Measurements from ENCODE around the gene SRRD.

Gene SRRD, protein sequence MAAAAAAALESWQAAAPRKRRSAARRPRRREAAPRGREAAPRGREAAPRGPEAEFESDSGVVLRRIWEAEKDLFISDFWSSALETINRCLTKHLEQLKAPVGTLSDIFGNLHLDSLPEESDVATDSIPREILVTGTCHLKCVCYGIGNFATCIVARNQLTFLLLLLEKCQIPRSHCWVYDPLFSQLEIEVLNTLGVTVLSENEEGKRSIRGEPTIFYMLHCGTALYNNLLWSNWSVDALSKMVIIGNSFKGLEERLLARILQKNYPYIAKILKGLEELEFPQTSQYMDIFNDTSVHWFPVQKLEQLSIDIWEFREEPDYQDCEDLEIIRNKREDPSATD

GRCh38 chr22:26483439-26484359 is at the start of gene SRRD, which contains the start of gene HPS4:
TSS of gene SRRD (plus strand) at chr22:26483877. CDS start at chr22:26483891, 14 bp downstream.
TSS of gene HPS4 (minus strand) at chr22:26483783. CDS start at chr22:26481762, 2,021 bp downstream.
- DNase-seq: peak; percentile 95

- DNase-seq: no peak
Observed at GRCh38 chr22:26435327-26436093, 48.2 kb upstream of the SRRD start.

DNA sequence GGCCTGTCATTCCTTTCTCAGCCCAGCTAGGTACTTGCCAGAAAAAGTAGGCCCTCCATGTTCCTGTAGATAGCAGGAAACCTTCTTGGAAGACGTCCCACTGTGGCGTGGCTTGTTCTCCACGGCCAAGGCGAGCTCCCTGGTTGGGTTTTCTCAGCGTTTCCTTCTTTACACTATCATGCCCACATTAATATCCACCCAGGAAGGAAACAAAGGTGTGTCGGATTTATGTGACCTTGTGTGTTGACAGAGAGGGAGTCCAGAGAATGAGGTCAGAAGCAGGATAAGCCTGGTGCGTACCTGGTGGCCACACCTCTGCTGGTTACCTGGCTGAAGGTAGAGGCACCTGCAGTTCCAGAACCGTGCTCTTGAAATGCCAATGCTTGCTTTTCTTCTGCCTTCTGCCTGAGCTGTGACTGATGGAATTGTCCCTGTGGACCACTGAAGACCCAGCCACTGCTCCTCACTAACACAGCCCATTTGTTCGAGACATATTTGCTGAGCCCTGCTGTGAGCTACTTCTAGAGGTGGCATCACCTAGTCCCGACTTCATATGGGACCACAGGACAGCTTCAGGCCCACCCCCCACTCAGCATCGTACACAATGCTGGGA is 46.7 kb upstream of the SRRD start:
- no peak for DNase-seq

DNA sequence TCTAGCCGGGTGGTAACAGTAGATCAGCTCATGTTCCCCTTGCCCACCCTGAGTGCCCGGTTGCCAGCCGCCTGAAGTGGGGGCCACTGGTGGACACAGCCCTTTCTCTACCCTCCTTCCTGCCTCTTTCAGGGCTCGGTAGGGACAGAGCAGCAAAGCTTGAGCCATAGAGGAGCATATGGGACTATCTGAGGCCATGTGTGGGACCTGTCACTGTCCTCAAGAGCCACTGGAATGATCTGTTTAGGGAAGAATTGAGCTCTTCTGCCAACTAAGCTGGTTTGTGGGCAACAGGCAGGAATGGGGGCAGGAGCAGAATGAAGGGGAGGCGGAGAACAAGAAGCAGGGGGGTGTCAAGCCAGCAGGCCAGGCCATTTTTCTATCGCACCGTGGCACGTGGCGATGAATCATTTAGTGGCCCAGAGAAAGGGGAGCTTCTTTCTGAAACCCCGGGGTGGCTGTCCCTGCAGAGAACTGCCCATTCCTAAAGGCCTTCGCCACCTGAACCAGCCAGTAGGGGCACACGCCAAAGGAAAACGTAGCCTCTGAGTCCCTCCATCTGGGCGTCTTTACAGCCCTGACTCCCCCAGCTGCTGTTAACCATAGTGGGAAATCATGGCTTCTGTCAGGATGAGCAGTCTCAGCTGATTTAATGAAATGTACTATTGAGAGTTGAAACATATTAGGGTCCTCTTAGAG is 45.8 kb upstream of the SRRD start:
- no peak for DNase-seq

DNA sequence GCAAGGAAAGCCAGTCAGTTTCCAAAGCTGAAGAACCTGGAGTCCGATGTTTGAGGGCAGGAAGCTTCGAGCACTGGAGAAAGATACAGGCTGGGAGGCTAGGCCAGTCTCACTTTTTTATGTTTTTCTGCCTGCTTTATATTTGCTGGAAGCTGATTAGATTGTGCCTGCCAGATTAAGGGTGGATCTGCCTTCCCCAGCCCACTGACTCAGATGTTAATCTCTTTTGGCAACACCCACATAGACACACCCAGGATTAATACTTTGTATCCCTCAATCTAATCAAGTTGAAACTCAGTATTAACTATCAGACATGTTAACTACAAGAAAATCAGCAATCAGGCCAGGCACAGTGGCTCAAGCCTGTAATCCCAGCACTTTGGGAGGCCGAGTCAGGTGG is 44.9 kb upstream of the SRRD start:
- DNase-seq: peak; percentile 23

- DNase-seq: no peak
Observed at GRCh38 chr22:26439559-26439958, 44.1 kb upstream of the SRRD start.

GRCh38 chr22:26442086-26442756 is 41.5 kb upstream of the SRRD start:
- no peak for DNase-seq

GRCh38 chr22:26443901-26444690 is 39.6 kb upstream of the SRRD start:
- no peak for DNase-seq

DNA sequence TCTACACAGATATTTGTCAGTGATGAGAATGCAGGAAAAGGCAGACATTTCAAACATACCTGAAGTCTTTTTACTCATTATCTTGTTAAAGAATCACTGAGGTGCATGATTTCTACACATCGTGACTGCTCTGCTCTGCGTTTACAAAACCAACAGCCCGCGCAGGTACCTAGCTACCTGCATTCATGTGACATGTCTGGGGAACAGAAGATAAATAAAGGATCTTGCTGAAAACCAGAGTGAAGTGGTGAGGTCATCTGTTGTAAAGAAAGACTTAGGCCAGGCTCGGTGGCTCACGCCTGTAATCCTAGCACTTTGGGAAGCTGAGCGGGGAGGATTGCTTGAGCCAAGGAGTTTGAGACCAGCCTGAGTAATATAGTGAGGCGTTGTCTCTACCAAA is 38.9 kb upstream of the SRRD start:
- DNase-seq: no peak

- no peak for DNase-seq
Observed at GRCh38 chr22:26445577-26446275, 38.0 kb upstream of the SRRD start.

DNA sequence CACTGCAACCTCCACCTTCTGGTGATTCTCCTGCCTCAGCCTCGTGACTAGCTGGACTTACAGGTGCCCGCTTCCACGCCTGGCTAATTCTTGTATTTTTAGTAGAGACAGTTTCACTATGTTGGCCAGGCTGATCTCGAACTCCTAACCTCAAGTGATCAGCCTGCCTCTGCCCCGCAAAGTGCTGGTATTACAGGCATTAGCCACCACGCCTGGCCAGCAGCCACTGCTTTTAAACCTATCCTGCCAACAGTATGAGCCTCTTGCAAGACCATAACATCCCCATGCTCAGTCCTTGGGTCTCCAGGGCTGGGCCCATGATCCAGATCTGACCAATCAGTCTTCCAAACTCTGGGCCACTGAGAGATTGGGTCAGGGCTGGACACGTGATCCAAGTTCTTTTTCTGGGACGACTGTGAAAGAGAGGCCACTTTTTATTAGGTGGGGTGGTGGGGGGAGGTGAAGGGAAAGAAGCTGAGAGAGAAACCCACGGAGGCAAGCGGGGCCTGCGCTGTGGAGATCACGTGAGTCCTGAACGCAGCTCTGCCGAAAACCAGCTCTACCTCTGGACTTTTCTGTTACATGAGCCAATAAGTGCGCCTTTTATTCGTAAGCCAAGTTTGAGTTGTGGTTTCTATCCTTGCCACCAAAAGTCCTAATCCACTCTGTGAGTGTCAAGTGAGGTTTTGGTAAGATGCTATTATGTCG is 36.7 kb upstream of the SRRD start:
- no peak for DNase-seq

GRCh38 chr22:26447584-26448329 is 35.9 kb upstream of the SRRD start:
- no peak for DNase-seq

- no peak for DNase-seq
Observed at GRCh38 chr22:26448334-26448733, 35.3 kb upstream of the SRRD start.

GRCh38 chr22:26448941-26449340 is 34.7 kb upstream of the SRRD start:
- no peak for DNase-seq

DNA sequence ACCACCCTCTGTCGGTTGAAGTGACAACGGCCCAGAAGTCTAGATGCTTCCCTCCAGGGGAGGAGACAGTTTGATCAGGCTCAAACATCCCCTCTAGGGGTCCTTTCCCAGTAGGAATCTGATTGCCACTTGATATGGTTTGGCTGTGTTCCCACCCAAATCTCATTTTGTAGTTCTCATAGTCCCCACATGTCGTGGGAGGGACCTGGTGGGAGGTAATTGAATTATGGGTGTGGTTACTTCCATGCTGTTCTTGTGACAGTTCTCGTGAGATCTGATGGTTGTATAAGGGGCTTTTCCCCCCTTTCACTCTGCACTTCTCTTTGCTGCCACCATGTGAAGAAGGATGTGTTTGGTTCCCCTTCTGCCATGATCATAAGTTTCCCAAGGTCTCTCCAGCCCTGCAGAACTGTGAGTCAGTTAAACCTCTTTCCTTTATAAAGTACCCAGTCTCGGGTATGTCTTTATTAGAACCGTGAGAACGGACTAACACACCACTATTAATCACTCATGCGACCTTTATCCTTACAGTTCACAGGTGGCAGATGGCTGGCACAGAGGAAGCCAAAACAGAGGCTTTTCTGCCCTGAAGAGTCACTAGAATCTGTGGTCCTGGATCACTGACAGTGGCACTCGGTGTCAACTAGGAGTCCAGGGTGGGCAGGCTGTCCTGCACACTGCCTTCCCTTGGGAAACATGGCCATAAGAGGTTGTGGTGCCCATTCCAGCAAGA is 33.1 kb upstream of the SRRD start:
- DNase-seq: no peak

- DNase-seq: no peak
Observed at GRCh38 chr22:26452236-26453016, 31.3 kb upstream of the SRRD start.

DNA sequence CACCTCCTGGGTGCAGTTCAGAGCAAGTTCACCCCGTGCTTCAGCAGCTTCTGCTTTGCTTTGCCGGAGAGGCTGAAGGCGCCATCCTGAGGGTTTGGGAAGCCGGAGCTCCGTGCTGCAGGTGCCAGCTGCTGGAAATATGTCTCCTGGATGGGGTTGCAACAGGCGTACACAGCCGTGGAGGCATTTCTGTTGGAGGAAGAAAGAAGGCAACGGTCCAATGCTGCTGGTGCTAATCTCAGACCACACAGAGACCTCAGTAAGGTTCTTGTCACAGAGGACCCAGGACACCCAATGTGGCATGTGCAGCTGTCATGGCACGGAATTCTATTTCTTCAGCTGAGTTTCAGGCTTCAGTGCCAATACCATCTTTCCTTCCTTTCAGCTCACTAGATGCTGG is 30.5 kb upstream of the SRRD start:
- DNase-seq: no peak

Measured in hematopoietic multipotent progenitor cell treated with erythropoietin and hydrocortisone succinate and interleukin-3 and kit ligand, for 6 days (in vitro differentiated cells).